Measurements from ENCODE around the gene TM4SF20. TPM values are rescaled to one million over a fixed set of nuclear protein-coding genes. Genes with fewer than 3 reads are reported as not detected.

The TM4SF20 gene
- total RNA-seq, 1 donor from 2014 or later = not detected

DNA sequence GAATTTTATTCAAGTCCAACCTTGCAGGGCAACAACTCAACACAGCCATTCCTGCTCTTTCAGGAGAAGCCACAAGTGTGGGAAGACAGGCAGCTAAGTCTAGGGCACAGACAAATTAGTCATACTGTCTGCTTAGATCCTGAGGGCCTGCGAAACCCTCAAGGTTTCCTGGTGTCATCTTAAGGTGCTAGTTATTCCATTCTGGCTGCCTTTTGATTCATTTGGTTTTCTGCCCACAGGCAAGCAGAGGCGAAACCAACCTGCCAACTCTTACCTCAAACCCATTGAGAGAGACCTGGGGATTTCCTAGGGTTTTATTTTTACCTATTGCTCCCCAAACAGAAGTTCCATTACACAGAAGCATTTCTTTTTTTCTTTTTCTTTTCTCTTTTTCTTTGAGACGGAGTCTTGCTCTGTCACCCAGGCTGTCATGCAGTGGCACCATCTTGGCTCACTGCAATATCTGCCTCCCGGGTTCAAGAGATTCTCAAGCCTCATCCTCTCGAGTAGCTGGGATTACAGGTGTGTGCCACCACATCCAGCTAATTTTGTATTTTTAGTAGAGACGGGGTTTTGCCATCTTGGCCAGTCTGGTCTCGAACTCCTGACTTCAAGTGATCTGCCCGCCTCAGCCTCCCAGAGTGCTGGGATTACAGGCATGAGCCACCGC is 32.3 kb upstream of the TM4SF20 start:
- H3K27ac ChIP-seq (replicated peaks) = no peak overlapping the region
- no peak overlapping the region for H3K4me3 ChIP-seq
- no peak for DNase-seq
- peaks cover 13% of the 10 kb centered on the region for H3K4me1 ChIP-seq
- TF ChIP-seq CTCF (IDR thresholded peaks at IDR 0.05; ENCODE audit: borderline replicate concordance) = no peak
- intact Hi-C loops (cut with micrococcal nuclease) = no loop called here
- H3K9me3 ChIP-seq (replicated peaks) = no peaks in the 10 kb centered on the region
- H3K36me3 ChIP-seq = no peaks in the 10 kb centered on the region
- H3K27me3 ChIP-seq (ENCODE audit: low read depth) = no peaks in the 10 kb centered on the region

- TF ChIP-seq CTCF (IDR thresholded peaks at IDR 0.05; ENCODE audit: borderline replicate concordance) = no peak
- DNase-seq = no peak
- H3K27ac ChIP-seq (replicated peaks) = no peak overlapping the region
- intact Hi-C loops (cut with micrococcal nuclease) = no loop called here
- H3K36me3 ChIP-seq = no peaks in the 10 kb centered on the region
- no peaks in the 10 kb centered on the region for H3K27me3 ChIP-seq (ENCODE audit: low read depth)
- H3K4me1 ChIP-seq = peaks cover 20% of the 10 kb centered on the region
- H3K9me3 ChIP-seq (replicated peaks) = no peaks in the 10 kb centered on the region
- no peak overlapping the region for H3K4me3 ChIP-seq
These were observed 31.1 kb upstream of the TM4SF20 start for GRCh38 chr2:227410191-227410590.

GRCh38 chr2:227407591-227408151 is 28.6 kb upstream of the TM4SF20 start:
- H3K27me3 ChIP-seq (ENCODE audit: low read depth) = no peaks in the 10 kb centered on the region
- intact Hi-C loops (cut with micrococcal nuclease) = no loop called here
- H3K27ac ChIP-seq (replicated peaks) = peak overlapping the region; percentile 84
- no peaks in the 10 kb centered on the region for H3K36me3 ChIP-seq
- no peak for TF ChIP-seq CTCF (IDR thresholded peaks at IDR 0.05; ENCODE audit: borderline replicate concordance)
- H3K4me1 ChIP-seq = peaks cover 15% of the 10 kb centered on the region
- peak; percentile 59 for DNase-seq
- H3K4me3 ChIP-seq = no peak overlapping the region
- H3K9me3 ChIP-seq (replicated peaks) = no peaks in the 10 kb centered on the region

DNA sequence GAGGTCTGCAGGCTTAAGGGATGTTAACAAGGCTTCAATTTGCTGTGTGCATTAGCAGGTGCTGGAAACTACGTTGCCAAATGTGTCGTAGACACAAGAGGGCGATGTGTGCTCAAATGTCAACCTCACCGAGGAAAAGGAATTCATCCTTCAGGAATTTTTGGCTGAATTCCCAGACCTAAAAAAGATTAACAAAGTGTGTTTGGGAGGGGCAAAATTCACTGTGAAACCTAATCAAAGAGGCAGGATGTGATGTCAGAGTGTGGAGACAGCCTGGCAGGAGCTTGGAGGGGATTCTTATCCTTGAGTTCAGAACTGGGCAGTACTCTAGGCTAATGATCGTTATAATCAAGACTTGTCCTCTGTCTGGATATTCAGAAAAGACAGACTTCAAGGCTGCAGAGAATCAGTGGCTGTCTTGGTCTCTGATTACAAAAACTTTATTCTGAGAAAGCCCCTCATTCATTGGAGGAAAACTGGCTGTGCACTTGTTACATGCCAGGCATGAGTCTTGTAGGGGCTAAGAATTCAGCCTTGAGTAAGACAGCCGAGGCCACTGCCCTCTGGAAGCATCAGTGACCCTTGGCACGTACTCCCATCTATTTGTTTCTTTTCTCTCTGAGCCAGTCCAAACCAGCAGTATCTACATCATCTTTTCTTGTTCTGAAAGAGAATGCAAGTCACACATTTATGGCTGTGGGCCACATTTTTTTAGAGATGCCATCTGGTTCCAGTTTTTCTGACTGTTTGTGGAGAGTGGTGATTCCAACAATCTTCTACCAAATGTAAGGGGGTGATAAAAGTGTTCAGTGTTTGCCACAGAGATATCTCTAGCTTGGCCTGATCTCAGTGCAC is 27.3 kb upstream of the TM4SF20 start:
- Histone ChIP-seq H3K4me3 (peak overlapping the region; percentile 14), H3K27ac (replicated peaks) (peak overlapping the region; percentile 84), H3K9me3 (replicated peaks) (no peaks in the 10 kb centered on the region), H3K4me1 (peaks cover 15% of the 10 kb centered on the region), H3K27me3 (ENCODE audit: low read depth) (peaks cover 4% of the 10 kb centered on the region), H3K36me3 (no peaks in the 10 kb centered on the region)
- peak; percentile 78 for TF ChIP-seq CTCF (IDR thresholded peaks at IDR 0.05; ENCODE audit: borderline replicate concordance)
- peak; percentile 20 for DNase-seq
- intact Hi-C loops (cut with micrococcal nuclease) = no loop called here

DNA sequence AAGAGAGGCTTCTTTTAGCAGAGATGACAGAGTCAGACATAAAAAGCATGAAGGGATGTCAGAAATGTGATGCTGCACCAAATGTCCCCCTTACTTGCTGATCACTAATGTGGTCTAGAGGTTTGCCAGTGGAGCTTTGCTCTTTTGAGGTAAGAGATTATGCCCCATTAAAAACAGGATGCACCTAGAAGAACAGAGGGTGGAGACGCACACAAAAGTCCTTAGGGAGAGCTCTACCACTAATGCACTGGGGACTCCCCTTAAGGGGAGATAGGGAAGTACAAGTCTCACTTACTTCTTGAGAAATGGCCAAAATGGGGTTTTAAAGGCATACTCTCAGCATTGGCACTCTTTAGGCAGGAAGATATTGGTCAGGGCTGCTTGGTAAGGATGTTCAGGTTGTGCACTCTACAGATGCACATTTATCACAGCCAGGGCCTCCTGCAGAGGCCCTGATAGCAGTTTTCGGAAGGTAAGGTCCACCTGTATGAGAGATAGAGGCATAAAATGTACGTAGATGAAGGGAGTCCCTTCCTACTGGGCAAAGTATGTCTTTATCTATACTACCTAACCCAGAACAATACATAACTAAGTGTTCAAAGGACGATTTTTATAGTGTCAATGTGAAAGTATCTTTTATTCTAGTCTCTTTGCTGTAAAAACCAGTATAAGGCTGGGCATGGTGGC is 25.6 kb upstream of the TM4SF20 start:
- H3K4me3 ChIP-seq = no peak overlapping the region
- H3K27me3 ChIP-seq (ENCODE audit: low read depth) = peaks cover 5% of the 10 kb centered on the region
- intact Hi-C loops (cut with micrococcal nuclease) = loop anchor here (5.0 kb wide), 1 partner anchor 363 kb away; no protein-coding TSS in a partner anchor
- no peaks in the 10 kb centered on the region for H3K36me3 ChIP-seq
- no peaks in the 10 kb centered on the region for H3K9me3 ChIP-seq (replicated peaks)
- TF ChIP-seq CTCF (IDR thresholded peaks at IDR 0.05; ENCODE audit: borderline replicate concordance) = no peak
- no peak for DNase-seq
- H3K27ac ChIP-seq (replicated peaks) = no peak overlapping the region
- H3K4me1 ChIP-seq = peaks cover 15% of the 10 kb centered on the region

Measured in left ventricle myocardium inferior (tissue), 1 donor.